Psoas muscle (tissue), 8 donors: ENCODE results near the gene NEU1. TPM values are rescaled to one million over a fixed set of nuclear protein-coding genes. Genes with fewer than 3 reads are reported as not detected.
"Not testable (repeated sequence)": the region's sequence is repeated elsewhere in the genome, so short reads cannot be mapped to it uniquely, and the experiment has no call there.

Experiments
- ATAC-seq, 4 donors: fragments of 200-7000 bp; cut with Tn5 transposase; one replicate each; pipeline ENCODE4 v1.9.1; 2020; ENCODE audit warnings: moderate library complexity in 3 of 4, mild to moderate bottlenecking in 2 of 4
- DNase-seq, 2 donors: peaks; one replicate each; pipeline ENCODE4 v3.0.0-alpha.2; 2020
- H3K27ac ChIP-seq: fragments of 200-600 bp; one replicate; pipeline ENCODE4 v1.8.0; 2022
- H3K27me3 ChIP-seq, 3 donors: fragments of 200-600 bp in 1 of 3; one replicate each; pipeline versions ENCODE4 v1.6.1 to v1.8.0; 2013 to 2022; ENCODE audit warnings: low read length in 2 of 3, mild to moderate bottlenecking in 2 of 3, moderate library complexity in 1 of 3; ENCODE audit not compliant: insufficient read depth in 3 of 3
- H3K36me3 ChIP-seq, 2 donors: fragments of 200-600 bp in 1 of 2; one replicate each; pipeline versions ENCODE4 v1.6.1 to v1.8.0; 2013 to 2022; ENCODE audit warnings: low read depth in 1 of 2, mild to moderate bottlenecking in 1 of 2, moderate library complexity in 1 of 2; ENCODE audit not compliant: insufficient read depth in 1 of 2
- H3K4me1 ChIP-seq: fragments of 200-600 bp; one replicate; pipeline ENCODE4 v1.8.0; 2022
- H3K4me3 ChIP-seq: fragments of 200-600 bp; one replicate; pipeline ENCODE4 v1.8.0; 2022; ENCODE audit warnings: mild to moderate bottlenecking
- H3K9me3 ChIP-seq: fragments of 200-600 bp; one replicate; pipeline ENCODE4 v1.8.0; 2022
- WGBS, 3 donors: extraction: QIAGEN DNeasy Blood & Tissue Kit; methylation state at CpG; one replicate each; pipeline versions ENCODE4 v1.1.6 to v1.1.7; 2013; 5-methylcytosine and 5-hydroxymethylcytosine counted together
- intact Hi-C, 2 donors: fragments of 100-400 bp; cut with DNase I; formaldehyde crosslinking; loops; one replicate each; pipeline versions ENCODE4 v1.11.0 to v1.14.2; 2022
- polyA plus RNA-seq, 3 donors: library from polyadenylated mRNA; stranded (reverse); fragments of 200-250 nt; gene quantifications; one replicate each; pipeline ENCODE4 v1.2.3, GENCODE V29; 2013
- total RNA-seq, 4 donors: library from RNA; stranded (reverse); fragmentation: NEBNext Ultra II Directional in 2 of 4; extraction: Animal tissue kit (Norgen Biotek cat#: 25700) in 2 of 4; gene quantifications; one replicate each; pipeline versions ENCODE4 v1.2.1 to v1.2.4, GENCODE V29; 2021 to 2023
- TF ChIP-seq, protein P1 (sequence below): fragments of 200-600 bp; IDR thresholded peaks from one replicate; pipeline ENCODE4 v1.8.0; 2022; ENCODE audit warnings: antibody characterized with exemption
- donor health status: healthy with polysubstance abuse.
- donor health status: DM: no; HTN: no; CAD: no; lungs with moderate emphysema.
- donor health status: Bipolar disorder and iron deficiency.
- donor health status: healthy.
- donor health status: DM: yes; HTN: yes; CAD: no.
- donor health status: DM: no; HTN: no; CAD: no.
- donor health status: DM: no; HTN: no; CAD: no.
- donor health status: DM: yes; HTN: yes; CAD: no.

NEU1 gene
- total and polyA plus RNA-seq, 7 donors: 14.2 to 39.8 (median 20.6) TPM

GRCh38 chr6:31822036-31822821, 40.4 kb downstream of the NEU1 start:
- TF ChIP-seq, protein P1, sequence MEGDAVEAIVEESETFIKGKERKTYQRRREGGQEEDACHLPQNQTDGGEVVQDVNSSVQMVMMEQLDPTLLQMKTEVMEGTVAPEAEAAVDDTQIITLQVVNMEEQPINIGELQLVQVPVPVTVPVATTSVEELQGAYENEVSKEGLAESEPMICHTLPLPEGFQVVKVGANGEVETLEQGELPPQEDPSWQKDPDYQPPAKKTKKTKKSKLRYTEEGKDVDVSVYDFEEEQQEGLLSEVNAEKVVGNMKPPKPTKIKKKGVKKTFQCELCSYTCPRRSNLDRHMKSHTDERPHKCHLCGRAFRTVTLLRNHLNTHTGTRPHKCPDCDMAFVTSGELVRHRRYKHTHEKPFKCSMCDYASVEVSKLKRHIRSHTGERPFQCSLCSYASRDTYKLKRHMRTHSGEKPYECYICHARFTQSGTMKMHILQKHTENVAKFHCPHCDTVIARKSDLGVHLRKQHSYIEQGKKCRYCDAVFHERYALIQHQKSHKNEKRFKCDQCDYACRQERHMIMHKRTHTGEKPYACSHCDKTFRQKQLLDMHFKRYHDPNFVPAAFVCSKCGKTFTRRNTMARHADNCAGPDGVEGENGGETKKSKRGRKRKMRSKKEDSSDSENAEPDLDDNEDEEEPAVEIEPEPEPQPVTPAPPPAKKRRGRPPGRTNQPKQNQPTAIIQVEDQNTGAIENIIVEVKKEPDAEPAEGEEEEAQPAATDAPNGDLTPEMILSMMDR: no peak
- ATAC-seq: peak; percentile 75 to 82 (median 80)
- Histone ChIP-seq H3K36me3 (no peaks in the 10 kb centered on the region), H3K27ac (peak overlapping the region; percentile 91), H3K27me3 (no peaks in the 10 kb centered on the region), H3K9me3 (no peaks in the 10 kb centered on the region), H3K4me1 (peaks cover 47% of the 10 kb centered on the region), H3K4me3 (peak overlapping the region; percentile 64)
- 1 to 2% (median 2%) methylated on average over 18 to 25 of the region's 25 CpGs for WGBS, 3 donors
- intact Hi-C loops: no loop called here
- peak; percentile 87 to 94 for DNase-seq

DNA sequence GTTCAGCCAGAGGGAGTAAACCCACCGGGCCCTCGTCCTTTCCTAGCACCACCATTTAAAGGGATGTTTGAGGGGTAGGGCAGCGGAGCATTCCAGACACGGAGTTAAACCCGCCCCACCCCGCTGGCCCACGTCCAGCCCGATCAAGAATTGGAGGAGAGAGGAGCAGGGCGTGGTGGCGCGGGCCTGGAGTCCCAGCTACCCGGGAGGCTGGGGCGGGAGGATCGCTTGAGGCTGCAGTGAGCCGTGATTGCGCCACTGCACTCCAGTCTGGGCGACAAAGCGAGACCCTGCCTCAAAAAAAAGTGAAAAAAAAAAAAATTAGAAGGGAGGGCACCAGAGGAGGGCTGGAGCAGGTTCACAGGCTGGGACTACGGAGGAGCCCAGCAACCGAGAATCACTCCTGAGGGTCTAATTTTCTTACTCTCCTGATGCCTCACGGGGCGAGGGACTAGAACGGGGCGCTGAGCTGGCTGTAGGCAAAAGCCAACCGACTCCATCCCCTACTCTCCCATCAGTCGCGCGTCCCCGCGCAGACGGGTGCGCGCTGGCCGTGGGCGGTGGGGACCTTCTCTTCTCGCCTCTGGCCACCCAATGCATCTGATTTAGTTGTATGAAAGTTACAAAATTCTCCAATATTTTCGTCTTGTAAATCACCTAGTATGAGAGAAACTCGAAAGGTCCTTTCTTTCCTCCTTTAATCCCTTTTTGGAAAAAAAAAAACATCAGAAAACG, 41.2 kb downstream of the NEU1 start:
- WGBS, 3 donors: 4 to 5% (median 4%) methylated on average over 35 to 39 of the region's 39 CpGs
- Histone ChIP-seq H3K27ac (peak overlapping the region; percentile 91), H3K9me3 (no peaks in the 10 kb centered on the region), H3K36me3 (no peaks in the 10 kb centered on the region), H3K4me3 (peak overlapping the region; percentile 64), H3K27me3 (no peaks in the 10 kb centered on the region), H3K4me1 (peaks cover 47% of the 10 kb centered on the region)
- peak; percentile 78 to 85 for DNase-seq
- peak; percentile 32 to 50 (median 46) for ATAC-seq
- TF ChIP-seq, protein P1: no peak
- intact Hi-C loops: no loop called here

GRCh38 chr6:31820399-31820798, 42.2 kb downstream of the NEU1 start:
- H3K27me3 ChIP-seq, H3K9me3 ChIP-seq, H3K4me3 ChIP-seq, DNase-seq, H3K36me3 ChIP-seq, intact Hi-C loops, ATAC-seq: not testable (repeated sequence)
- 71 to 90% (median 74%) methylated on average over 8 to 10 of the region's 10 CpGs for WGBS, 3 donors
- peaks cover 37% of the 10 kb centered on the region for H3K4me1 ChIP-seq
- H3K27ac ChIP-seq: peak overlapping the region; percentile 91

GRCh38 chr6:31819871-31820299, 42.7 kb downstream of the NEU1 start:
- intact Hi-C loops: loop anchor here in 1 of 2 donors (10.0 kb wide), 1 partner anchor 1155 kb away; no protein-coding TSS in a partner anchor
- peak overlapping the region; percentile 73 for H3K4me3 ChIP-seq
- H3K27ac ChIP-seq: peak overlapping the region; percentile 91
- H3K36me3 ChIP-seq: no peaks in the 10 kb centered on the region
- ATAC-seq (no peak), DNase-seq (no peak)
- no peaks in the 10 kb centered on the region for H3K27me3 ChIP-seq
- TF ChIP-seq, protein P1: no peak
- no peaks in the 10 kb centered on the region for H3K9me3 ChIP-seq
- H3K4me1 ChIP-seq: peaks cover 35% of the 10 kb centered on the region

GRCh38 chr6:31817929-31818511, 44.6 kb downstream of the NEU1 start:
- ATAC-seq, DNase-seq, H3K9me3 ChIP-seq, H3K36me3 ChIP-seq, H3K27me3 ChIP-seq: not testable (repeated sequence)
- intact Hi-C loops: loop anchor here in 1 of 2 donors (10.0 kb wide), 1 partner anchor 1157 kb away; no protein-coding TSS in a partner anchor
- H3K4me1 ChIP-seq: peaks cover 40% of the 10 kb centered on the region
- H3K4me3 ChIP-seq: peak overlapping the region; percentile 73
- H3K27ac ChIP-seq: peak overlapping the region; percentile 91
- WGBS, 3 donors: 14 to 26% (median 19%) methylated on average over 8 of the region's 8 CpGs

- intact Hi-C loops: loop anchor here in 1 of 2 donors (10.0 kb wide), 1 partner anchor 1157 kb away; no protein-coding TSS in a partner anchor
- not testable (repeated sequence) for H3K9me3 ChIP-seq, H3K27me3 ChIP-seq, H3K36me3 ChIP-seq, ATAC-seq
- H3K4me3 ChIP-seq: peak overlapping the region; percentile 73
- peak overlapping the region; percentile 91 for H3K27ac ChIP-seq
- peaks cover 38% of the 10 kb centered on the region for H3K4me1 ChIP-seq
- 9 to 23% (median 19%) methylated on average over 12 to 14 of the region's 37 CpGs for WGBS, 3 donors
- DNase-seq: peak in 1 of 2 donors; percentile 65
Observed at GRCh38 chr6:31817133-31817928, 45.3 kb downstream of the NEU1 start.
